Transverse colon (tissue), 4 donors: ENCODE data around the gene PHAF1. TPM values are rescaled to one million over a fixed set of nuclear protein-coding genes. Genes with fewer than 3 reads are reported as not detected.

ENCODE experiments used
- DNase-seq: peaks from one replicate; pipeline ENCODE4 v3.0.0-alpha.2; 2019
- H3K27ac ChIP-seq, 4 donors: fragments of 200-600 bp; sonication (generic); 2 replicates each; pipeline ENCODE4 v1.5.1; 2016 to 2018; ENCODE audit warnings: inconsistent platforms in 4 of 4
- H3K27me3 ChIP-seq: fragments of 200-600 bp; sonication (generic); 2 replicates; pipeline ENCODE4 v1.5.1; 2017; ENCODE audit warnings: inconsistent platforms
- H3K36me3 ChIP-seq, 4 donors: fragments of 200-600 bp; sonication (generic); 2 replicates each; pipeline ENCODE4 v1.5.1; 2017 to 2019; ENCODE audit warnings: inconsistent platforms in 4 of 4
- H3K4me1 ChIP-seq, 4 donors: fragments of 200-600 bp; sonication (generic); 2 replicates each; pipeline ENCODE4 v1.5.1; 2017 to 2020; ENCODE audit warnings: inconsistent platforms in 4 of 4
- H3K4me3 ChIP-seq, 4 donors: fragments of 200-600 bp; sonication (generic); 1 replicate in 1 of 4; 2 replicates in 3 of 4; pipeline versions ENCODE4 v1.5.1 to v1.6.1; 2017 to 2019; ENCODE audit warnings: inconsistent platforms in 4 of 4
- H3K9me3 ChIP-seq, 2 donors: fragments of 200-600 bp; sonication (generic); 2 replicates each; pipeline ENCODE4 v1.5.1; 2017 to 2019; ENCODE audit warnings: inconsistent platforms in 2 of 2
- CTCF ChIP-seq, 5 experiments: fragments of 200-600 bp in 3 of 5; fragments of 450-650 bp in 2 of 5; sonication (generic) in 3 of 5; IDR thresholded peaks; 1 replicate in 2 of 5; 2 replicates in 3 of 5; pipeline ENCODE4 v1.5.1; 2016 to 2017; ENCODE audit warnings: antibody characterized with exemption in 5 of 5, inconsistent platforms in 3 of 5, mild to moderate bottlenecking in 2 of 5, moderate library complexity in 1 of 5
- EP300 ChIP-seq: sonication (generic); formaldehyde crosslinking; IDR thresholded peaks from one replicate; pipeline ENCODE4 v1.6.1; 2017; ENCODE audit warnings: antibody characterized with exemption, low read depth
- POLR2A ChIP-seq: fragments of 450-650 bp; IDR thresholded peaks from one replicate; pipeline ENCODE4 v1.6.1; 2016; ENCODE audit warnings: antibody characterized with exemption, mild to moderate bottlenecking, moderate library complexity
- POLR2AphosphoS5 ChIP-seq, 3 donors: sonication (generic); formaldehyde crosslinking; IDR thresholded peaks; one replicate each; pipeline ENCODE4 v1.6.1; 2016; ENCODE audit warnings: antibody characterized with exemption in 3 of 3
- WGBS, 2 donors: methylation state at CpG; one replicate each; pipeline ENCODE4 v1.1.5; 2018; ENCODE audit warnings: low coverage in 1 of 2; 5-methylcytosine and 5-hydroxymethylcytosine counted together
- in situ Hi-C, 4 donors: fragments of 200-750 bp; cut with MboI; loops; one replicate each; pipeline versions ENCODE4 v1.15.0 to v1.15.1; 2017; ENCODE audit warnings: low sequenced_read_pairs in 3 of 4, low pct_ligation_motif_present in 1 of 4, low pct_unique_long_range_greater_than_20kb in 1 of 4
- intact Hi-C: fragments of 100-400 bp; cut with DNase I; formaldehyde crosslinking; loops from one replicate; pipeline ENCODE4 v1.15.1; 2023; ENCODE audit warnings: low total_unique reads
- total RNA-seq, 4 donors: library from RNA; depleted of rRNA; stranded (reverse); fragments of >200 nt; gene quantifications; one replicate each; pipeline ENCODE4 v1.1.0, GENCODE V29; 2016

Gene PHAF1
- total RNA-seq, 4 donors from 2014 or later, result 13.3 to 23.8 (median 17.7) TPM

DNA sequence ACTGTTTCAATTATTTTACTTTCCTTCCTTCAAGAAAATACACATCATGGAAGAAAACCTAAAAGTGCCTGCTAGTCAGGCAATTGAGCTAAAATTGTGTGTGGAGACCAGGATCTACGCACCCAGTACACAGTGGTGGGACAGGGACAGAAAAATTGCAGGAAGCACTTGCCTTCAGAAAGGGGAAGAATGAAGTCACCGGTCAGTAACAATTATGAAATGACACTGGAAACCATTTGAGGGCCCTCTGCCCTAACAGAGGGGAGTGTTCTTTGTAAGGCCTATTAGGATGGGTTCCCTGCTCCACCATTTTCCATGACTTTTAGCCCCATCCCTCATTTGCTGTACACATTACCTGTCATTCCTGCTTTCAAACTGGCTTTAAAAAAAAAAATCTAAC, 4.5 kb upstream of the PHAF1 start:
- in situ Hi-C loops, result no loop called here
- no peak overlapping the region for H3K4me3 ChIP-seq
- intact Hi-C loops, result no loop called here
- peak overlapping the region; percentile 65 to 71 (median 66) for H3K27ac ChIP-seq
- 31 to 62% methylated on average over 2 of the region's 2 CpGs for WGBS, 2 donors
- TF ChIP-seq EP300 (no peak), POLR2A (no peak), CTCF (IDR thresholded peaks at IDR 0.05) (no peak), POLR2AphosphoS5 (IDR thresholded peaks at IDR 0.05) (no peak)
- no peak for DNase-seq
- no peaks in the 10 kb centered on the region for H3K9me3 ChIP-seq
- H3K4me1 ChIP-seq, result peaks cover 4 to 25% (median 9%) of the 10 kb centered on the region in 4 donors
- H3K36me3 ChIP-seq, result peaks cover 0 to 8% (median 0%) of the 10 kb centered on the region in 4 donors
- no peaks in the 10 kb centered on the region for H3K27me3 ChIP-seq

GRCh38 chr16:67105881-67106280, 3.9 kb upstream of the PHAF1 start:
- in situ Hi-C loops, result no loop called here
- no peaks in the 10 kb centered on the region for H3K9me3 ChIP-seq
- H3K36me3 ChIP-seq, result peaks cover 0 to 2% (median 0%) of the 10 kb centered on the region in 4 donors
- WGBS, 2 donors, result 61 to 67% methylated on average over 5 of the region's 5 CpGs
- H3K4me1 ChIP-seq, result peaks cover 4 to 31% (median 15%) of the 10 kb centered on the region in 4 donors
- DNase-seq, result no peak
- intact Hi-C loops, result loop anchor here (1.0 kb wide), 1 partner anchor 16 kb away; no protein-coding TSS in a partner anchor
- TF ChIP-seq POLR2AphosphoS5 (IDR thresholded peaks at IDR 0.05) (no peak), CTCF (IDR thresholded peaks at IDR 0.05) (no peak), POLR2A (no peak), EP300 (no peak)
- H3K27ac ChIP-seq, result peak overlapping the region; percentile 65 to 71 (median 66)
- no peak overlapping the region for H3K4me3 ChIP-seq
- H3K27me3 ChIP-seq, result no peaks in the 10 kb centered on the region

DNA sequence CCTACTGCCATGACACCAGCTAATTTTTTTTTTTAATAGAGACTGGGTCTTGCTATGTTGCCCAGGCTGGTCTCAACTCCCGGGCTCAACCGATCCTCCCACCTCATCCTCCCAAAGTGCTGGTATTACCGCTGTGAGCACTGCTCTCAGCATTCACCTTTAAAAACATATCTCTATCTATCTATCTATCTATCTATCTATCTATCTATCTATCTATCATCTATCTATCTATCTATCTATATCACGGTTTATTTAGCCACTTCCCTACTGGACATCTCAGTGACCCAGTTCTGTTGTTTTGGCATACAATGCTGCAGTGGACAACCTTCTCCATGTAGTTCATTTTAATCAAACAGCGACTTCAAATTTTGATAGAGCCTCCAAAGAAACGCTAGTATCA, 1.3 kb upstream of the PHAF1 start:
- in situ Hi-C loops, result no loop called here
- intact Hi-C loops, result no loop called here
- WGBS, 2 donors, result 92 to 95% methylated on average over 5 to 6 of the region's 6 CpGs
- Histone ChIP-seq H3K27me3 (no peaks in the 10 kb centered on the region), H3K4me3 (no peak overlapping the region), H3K27ac (no peak overlapping the region), H3K4me1 (peaks cover 4 to 50% (median 20%) of the 10 kb centered on the region in 4 donors), H3K36me3 (no peaks in the 10 kb centered on the region), H3K9me3 (no peaks in the 10 kb centered on the region)
- no peak for DNase-seq
- TF ChIP-seq POLR2A, result no peak
- TF ChIP-seq POLR2AphosphoS5 (IDR thresholded peaks at IDR 0.05), result no peak
- no peak for TF ChIP-seq CTCF (IDR thresholded peaks at IDR 0.05)
- TF ChIP-seq EP300, result no peak

DNA sequence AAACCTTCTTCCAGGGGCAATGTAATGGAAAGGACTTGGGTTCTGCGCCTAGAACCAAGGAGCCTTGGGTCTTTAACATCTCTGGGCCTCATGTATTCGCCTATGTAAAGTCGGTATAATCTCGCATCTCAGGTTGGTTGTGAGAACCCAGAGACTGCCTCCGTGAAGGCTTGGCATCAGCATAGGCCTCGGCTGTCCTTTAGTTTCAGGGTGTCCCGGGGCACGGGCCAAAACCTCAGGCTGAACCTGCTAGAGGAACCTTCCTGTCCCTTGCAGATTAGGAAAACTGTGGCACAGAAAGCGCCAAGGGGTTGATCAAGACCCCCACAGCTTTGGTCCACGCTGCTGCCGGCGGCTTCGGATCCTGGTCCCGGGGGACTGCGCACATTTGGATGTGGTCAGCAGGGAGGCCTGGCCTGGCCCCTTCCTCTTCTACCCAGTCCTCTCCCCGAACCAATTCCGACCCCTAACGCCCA, 772 bp upstream of the PHAF1 start:
- Histone ChIP-seq H3K4me1 (peaks cover 4 to 54% (median 20%) of the 10 kb centered on the region in 4 donors), H3K36me3 (no peaks in the 10 kb centered on the region), H3K4me3 (peak overlapping the region in 3 of 4 donors; percentile 85 to 98 (median 90)), H3K27me3 (no peaks in the 10 kb centered on the region), H3K27ac (peak overlapping the region; percentile 78 to 88 (median 85)), H3K9me3 (no peaks in the 10 kb centered on the region)
- intact Hi-C loops, result no loop called here
- in situ Hi-C loops, result no loop called here
- DNase-seq, result no peak
- 83% methylated on average over 18 of the region's 18 CpGs; no CpG with 5 or more reads in 1 of the 2 donors for WGBS, 2 donors
- TF ChIP-seq POLR2A, result no peak
- no peak for TF ChIP-seq CTCF (IDR thresholded peaks at IDR 0.05)
- no peak for TF ChIP-seq POLR2AphosphoS5 (IDR thresholded peaks at IDR 0.05)
- TF ChIP-seq EP300, result no peak
